NCI-H128 (cell line): Measurements from ENCODE around the gene PCDH15.

Source experiments
- DNase-seq: peaks from one replicate; lab custom pipeline; 2025; ENCODE audit not compliant: unreplicated experiment; lab: John Stamatoyannopoulos, UW

PCDH15 gene

DNA sequence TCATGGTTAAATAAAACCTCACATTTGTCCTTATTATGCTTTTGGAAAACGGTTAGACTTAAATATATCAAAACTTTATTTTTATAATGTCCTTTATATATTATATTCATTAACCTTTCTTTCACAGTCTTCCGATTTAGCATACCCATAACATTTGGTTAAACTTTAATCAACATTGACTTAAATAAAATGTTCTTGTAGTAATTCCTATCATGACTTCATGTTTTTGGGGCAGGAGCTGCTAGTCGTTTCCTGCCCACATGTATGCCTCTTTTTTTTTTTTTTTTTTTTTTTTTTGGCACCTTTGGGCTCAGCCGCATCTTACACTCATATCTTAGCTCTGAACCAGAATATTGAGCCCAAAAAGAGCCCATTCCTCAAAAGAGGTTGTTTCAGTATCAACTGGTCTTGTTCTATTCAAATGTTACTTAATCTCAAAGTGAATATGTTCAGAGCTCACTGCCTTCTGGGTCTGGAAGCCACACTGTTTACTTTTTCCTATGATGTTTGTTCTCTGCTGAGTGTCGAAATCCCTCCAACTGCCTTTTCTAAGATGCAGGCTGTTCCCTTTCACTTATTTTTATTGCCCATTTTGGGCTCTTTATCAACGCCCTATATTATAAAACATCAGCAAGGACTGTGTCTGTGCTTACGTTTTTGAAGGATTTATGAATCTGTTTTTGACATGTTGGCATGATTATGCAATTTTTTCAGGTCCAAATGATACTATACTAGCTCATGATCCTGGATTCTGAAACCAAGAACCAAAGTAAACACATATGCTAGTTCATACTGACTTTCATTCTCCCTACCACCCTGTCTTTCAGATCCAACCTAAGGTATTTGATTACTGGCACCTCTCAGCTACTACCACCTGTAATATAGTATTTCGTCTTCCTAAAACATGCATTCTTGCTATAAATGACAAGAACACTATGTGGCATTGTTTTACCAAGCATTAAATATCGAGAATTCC is 914.4 kb downstream of the PCDH15 start:
- DNase-seq: no peak

DNA sequence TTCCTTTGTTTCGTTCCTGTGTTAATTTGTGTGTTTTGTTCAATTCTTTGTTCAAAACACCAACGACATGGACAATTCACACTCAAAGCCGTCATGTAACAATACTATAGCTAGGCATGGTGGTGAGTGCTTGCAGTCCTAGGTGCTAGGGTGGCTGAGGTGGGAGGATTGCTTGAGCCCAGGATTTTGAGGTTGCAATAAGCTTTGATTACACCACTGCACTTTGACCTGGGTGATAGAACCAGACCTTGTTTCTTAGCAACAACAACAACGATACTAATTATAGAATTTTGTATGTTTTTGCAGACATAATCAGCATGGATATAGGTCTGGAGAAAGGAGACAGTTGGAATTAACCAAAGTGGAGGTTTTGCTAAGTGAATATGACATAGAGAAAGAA is 936.2 kb downstream of the PCDH15 start:
- DNase-seq: no peak

DNA sequence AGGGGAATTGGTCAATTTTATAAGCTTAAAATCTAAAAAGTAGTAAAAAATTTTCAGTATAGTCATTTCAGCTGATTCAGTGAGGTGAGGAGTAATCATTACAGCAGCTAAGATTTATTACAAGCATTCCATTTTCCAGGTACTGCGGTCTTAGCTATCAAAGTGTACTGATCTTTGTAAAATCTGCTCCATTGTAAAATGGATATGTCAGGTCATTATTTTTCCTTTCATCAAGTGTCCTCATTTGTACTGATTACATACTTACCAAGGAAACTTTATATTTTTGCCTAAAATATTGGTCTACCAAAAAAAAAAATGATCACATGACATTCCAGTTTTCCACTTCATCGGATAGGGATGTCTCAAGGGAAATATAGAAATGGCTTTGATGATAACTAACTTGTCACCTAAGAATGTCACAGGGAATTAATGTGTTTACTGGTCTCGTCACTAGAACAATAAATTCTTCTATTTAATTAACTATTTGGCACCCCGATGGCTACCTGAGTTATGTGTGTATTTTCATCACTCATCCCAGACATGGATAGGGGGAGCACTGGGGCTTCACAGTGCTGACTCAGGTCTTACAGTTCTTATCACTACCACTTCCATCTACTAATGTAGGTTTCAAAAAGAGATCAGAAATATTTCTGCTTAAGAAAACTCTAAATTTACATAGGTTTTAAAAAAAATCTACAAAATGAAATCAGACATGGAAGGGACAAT is 948.4 kb downstream of the PCDH15 start:
- DNase-seq: no peak

DNA sequence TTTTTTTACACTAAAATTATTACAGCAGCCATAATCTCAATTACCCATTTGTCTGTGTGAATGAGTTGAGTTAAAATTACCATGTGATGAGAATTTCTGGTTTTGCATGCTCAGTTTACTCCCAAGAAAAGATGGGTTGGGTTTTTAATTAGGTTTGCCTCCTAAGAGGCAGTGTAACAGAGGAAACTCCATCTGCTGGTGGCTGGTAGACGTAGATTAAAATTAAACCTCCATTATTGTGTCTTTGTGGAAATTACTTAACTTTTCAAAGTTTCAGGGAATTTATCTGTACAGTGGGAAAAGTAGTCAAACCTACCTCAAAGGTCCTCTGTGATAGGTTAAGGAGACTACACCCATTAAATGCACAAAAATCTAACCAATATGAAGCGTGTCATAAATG is 954.2 kb downstream of the PCDH15 start:
- no peak for DNase-seq

DNA sequence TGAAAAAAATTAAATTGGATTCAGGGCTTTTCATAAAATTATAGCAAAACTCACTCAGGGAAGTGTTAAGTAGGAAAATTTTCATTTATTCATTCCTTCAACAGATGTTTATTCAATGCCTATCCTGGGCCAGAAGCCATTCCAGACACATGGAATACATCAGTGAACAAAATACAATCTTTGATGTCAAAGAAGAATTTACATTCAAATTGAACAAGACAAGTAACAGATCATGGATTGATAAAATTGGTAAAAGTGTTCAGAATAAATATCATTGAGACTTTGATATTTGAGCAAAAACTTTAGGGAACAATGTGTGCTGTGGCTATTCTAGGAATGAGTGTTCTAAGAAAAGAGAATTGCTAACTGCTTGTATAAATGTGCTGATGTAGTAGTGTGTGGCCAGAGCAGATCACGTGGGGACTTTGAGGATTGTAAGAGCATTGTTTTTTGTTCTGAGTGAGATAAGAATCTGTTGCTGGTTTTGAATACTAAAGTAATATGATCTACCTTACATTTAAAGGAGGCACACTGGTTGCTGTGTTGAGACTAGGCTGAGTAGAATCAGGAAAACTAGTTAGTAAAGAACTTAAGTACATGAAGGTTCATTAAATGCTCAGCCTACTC is 957.2 kb downstream of the PCDH15 start:
- no peak for DNase-seq

DNA sequence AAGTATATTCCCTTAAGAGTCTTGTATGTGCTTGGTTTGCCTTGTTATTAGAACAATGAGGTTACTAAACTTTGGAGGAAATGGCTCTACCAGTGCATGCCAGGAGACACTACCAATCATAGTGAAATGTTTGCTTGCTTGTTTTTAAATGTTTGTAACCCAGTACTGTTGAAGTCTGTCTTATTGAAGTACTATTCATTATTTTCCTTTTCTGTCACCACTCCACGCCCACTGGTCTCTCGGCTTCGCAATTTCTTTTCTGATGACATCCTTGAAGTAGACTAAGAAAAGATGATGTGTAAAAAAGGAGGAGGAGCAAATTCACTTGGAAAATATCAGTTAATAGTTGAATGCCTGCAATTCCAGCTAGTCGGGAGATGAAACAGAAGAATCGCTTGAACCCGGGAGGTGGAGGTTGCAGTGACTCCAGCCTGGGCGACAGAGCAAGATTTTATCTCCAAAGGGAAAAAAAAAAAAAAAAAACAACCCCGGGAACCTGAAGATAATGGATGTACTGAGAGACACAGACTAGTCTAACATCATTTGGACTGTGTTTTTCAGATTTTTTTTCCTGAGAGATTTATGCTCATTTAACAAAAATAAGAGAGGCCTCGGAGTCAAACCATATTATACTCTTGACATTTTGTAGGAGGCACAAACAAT is 959.4 kb downstream of the PCDH15 start:
- no peak for DNase-seq

DNA sequence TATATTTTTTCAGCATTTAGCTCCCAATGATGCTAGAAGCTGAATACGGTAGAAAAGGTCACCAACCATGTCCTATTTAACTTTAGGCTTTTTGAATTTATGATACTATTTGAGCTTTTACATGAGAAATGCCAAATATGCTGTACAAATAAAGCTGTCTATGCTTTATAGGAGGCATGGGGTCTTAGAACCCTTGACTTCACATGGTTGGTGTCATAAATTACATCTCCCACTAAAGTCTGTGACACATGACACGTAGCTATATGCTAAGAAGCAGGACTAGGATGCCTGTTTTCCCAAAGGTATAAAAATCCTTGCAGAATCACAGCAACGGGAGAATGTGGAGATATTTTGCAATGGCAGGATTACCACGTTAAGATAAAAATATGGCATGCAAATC is 960.4 kb downstream of the PCDH15 start:
- DNase-seq: no peak

DNA sequence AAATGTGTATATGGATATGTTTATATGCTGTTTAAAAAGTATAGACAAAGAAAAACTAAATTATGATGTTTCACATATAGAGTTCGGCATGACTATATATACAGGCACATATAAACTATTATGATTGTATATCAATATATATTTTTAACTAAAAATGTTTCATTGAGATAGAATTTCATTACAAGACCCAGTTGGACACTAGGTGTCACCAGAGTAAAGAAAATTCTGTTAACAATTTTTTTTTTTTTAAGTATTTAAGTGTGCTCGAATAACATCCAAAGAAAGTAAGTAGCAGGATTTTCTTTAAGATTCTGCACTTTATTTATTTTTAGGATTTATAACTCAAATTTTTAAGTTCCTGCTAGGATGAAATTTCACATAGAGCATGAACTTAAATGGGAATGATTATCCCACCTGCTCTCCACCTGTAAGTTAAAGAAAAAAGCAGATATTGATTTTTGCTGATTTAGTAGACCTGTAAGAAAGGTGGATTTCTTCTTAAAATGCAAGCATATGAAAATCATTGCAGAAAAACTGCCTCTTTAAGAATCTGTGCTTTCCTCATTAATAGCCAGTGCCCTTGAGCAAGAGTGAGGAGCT is 961.5 kb downstream of the PCDH15 start:
- DNase-seq: no peak

DNA sequence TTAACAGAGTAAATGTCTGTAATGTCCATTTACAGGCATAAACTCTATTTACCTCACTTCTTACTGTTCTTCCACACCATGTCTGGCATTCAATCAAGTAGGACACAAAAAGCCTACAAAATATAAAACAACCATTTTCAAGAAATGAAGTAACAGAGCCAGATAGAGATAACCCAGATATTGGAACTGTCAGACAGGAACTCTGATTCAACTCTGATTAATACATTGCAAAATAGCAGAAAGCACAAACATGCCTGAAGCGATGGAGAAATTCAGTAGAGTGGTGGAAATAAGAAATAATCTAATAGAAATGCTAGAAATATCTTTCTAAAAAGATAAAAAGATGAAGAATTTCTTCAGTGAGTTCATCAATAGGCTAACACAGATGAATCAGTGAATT is 964.4 kb downstream of the PCDH15 start:
- DNase-seq: no peak

DNA sequence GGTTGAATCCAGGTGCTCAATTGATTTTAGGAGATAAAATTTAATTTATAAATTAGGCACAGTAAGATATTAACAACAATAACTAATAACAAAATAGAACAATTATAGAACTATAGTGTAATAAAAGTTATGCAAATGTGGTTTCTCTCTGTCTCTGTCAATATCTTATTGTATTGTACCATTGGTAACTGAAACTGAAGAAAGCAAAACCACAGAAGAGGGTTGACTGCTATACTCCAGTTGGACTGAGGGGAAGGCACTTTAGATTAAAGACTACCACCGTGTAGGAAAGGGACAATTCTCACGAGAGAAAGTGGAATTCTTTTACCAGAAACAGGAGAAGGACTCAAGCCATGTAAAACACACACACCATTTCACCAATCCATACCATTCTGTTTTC is 967.1 kb downstream of the PCDH15 start:
- DNase-seq: no peak

DNA sequence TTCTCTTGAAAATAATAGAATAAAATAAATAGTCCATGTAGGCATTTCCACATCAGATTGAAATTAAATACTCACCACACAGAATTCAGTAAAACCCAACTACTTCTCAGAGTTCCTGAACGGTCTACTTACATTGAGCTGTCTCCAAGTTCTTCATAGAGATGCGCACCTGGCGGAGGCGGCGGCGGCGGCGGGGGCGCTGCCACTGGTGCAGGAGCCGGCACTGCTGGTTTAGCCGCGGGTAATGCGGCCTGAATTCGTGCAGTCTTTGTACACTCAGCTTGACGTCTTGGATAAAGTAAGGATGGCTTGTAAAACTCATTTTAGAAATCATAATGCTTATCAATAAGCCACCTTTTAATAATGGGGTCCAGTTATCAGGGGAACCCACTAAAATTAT is 973.8 kb downstream of the PCDH15 start:
- DNase-seq: no peak

DNA sequence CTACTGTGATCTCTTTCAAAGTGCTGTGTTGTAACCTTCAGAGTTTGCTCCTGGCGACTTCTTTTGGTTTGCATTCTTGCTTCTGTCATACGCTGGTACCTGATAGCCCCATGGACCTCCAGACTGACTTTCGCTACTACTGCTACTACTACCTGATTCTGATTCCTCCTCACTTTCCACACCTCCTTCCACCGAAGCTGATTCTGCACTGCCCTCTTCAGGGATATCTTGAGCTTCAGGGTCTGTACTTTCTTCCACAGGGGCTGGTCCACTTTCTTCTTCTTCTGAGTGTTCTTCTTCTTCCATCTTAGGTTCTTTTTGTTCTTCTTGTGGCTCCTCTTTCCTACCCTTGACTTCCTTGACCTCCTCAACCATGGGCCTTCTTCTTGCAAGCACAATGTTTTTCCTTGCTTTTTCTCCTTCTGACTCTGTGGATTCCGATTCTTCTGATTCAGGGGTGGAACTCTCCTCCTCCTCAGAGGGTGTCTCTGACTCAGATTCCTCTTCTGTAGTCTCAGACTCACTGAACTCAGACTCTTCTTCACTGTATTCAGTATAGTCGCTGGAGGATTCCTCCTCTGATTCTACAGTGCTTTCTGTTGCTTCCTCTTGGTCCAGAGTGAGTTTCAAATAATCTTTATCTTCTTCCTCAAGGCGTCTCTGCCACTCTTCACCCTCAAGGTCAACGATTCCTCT is 992.2 kb downstream of the PCDH15 start:
- DNase-seq: no peak

DNA sequence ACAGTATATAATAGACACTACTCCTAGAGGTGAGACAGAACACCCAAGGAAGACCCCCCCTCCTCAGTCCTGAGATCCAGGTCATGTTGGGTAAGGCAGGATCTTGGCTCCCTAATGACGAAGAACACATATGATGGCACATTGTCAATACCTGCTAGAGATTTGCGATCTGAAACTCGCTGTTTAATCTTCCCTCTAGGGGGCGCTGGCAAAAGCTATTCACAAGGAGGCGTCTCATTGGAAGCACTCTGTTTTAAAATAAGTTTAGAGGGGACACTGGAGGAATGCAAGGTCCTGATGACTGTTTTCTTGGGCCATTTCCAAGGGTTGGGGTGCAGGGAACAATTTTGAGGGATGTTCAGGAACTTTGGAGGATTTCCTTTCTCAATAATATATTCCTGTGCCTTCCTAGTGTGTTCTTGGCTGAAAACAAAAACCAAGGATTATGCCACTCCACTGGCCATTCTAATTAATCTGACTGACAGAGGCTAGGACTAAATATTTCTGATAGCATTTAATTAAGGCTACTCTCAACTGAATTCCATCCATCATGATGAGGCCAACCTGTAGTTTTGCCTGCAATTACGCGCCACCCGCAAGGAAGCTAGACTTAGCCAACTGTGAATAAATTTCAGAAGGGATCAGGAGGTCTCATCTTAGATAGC is 1014.7 kb downstream of the PCDH15 start:
- DNase-seq: no peak

DNA sequence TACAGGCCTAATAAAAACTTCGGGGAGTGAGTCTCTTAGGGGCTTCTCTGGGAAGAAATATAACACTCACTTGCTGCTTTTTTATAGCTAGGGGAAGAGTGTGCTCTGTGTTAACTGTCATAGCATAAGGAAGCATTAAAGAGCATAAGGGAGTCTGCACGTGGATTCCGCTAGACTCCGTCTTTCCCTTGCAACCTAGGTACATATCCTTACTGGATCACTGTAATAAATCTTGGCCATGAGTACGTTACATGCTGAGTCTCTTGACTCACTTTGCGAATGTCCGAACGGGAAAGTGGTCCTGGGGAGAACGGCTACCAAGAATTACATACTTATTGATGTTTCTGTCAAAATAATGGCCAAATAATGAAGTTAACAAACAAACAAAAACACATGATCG is 1029.3 kb downstream of the PCDH15 start:
- DNase-seq: no peak

DNA sequence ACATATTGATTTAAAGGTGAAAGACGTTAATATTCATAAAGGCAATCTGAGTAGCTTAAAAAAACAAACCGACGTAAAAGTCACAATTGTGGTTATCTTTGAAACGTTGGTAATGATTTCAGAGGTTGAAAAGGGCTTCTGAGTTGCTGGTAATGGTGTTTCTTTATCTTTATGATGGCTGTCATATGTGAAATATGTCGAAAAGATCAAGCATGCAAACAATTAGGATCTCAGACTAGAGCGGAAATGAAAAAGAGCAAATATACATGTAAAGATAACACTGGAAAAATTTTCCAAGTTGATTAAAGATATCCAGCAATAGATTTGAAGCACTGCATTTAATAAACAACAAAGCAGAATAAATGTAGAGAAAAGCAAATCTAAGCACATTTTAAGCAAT is 1030.1 kb downstream of the PCDH15 start:
- DNase-seq: no peak

DNA sequence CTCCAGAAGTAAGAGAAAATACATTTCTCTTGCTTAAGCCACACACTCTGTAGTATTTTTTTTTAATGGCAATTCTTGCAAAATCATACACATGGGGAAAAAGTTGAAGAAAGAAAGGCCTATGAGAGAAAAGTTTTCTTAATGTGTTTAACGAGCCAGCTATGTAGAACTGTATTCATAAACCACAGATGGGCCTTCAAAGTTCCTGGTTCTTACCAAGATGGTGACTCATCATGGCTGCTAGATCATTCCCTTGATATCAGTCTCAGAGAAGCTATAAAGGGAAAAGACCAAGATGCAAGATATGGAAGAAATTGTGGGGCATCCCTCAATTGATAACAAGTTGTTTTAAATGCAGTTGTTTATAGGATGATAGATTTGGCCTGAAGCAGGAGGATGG is 1035.7 kb downstream of the PCDH15 start:
- no peak for DNase-seq

DNA sequence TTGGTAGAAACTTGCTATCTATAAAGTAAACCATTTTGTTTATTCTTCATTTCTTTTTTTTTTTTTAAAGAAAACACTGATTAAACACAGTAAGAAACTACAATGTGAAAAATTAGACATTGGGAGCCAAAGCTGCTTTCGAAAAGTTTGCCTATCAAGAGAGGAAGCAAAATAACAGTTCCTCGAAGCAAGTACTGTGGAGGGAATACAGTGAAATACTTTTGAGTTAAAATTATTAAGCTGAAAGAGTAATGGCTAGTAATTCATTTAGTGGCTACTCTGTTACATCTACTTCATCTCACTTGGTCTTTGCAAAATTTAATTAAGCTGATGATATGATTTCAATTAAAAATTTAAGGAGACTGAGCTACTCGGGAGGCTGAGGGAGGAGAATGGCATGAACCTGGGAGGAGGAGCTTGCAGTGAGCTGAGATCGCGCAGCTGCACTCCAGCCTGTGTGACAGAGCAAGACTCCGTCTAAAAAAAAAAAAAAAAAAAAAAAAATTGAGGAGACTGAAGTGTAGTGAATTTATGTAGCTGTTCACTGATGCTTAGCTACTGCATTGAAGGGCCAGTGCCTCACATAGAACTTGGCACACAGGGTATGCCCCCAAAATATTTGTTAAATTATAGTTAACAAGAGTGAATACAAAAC is 1046.3 kb downstream of the PCDH15 start:
- no peak for DNase-seq
